Sigmoid colon (tissue), 7 donors: Measurements from ENCODE around the gene SHB. TPM values are rescaled to one million over a fixed set of nuclear protein-coding genes. Genes with fewer than 3 reads are reported as not detected.

ENCODE experiments used
- DNase-seq: peaks from one replicate; pipeline ENCODE4 v3.0.0-alpha.2; 2019
- H3K27ac ChIP-seq, 4 donors: fragments of 200-600 bp; sonication (generic); one replicate each; pipeline ENCODE4 v1.5.1; 2016 to 2019; ENCODE audit warnings: mild to moderate bottlenecking in 1 of 4
- H3K27me3 ChIP-seq, 3 donors: fragments of 200-600 bp; sonication (generic); one replicate each; pipeline ENCODE4 v1.5.1; 2019; ENCODE audit warnings: mild to moderate bottlenecking in 1 of 3
- H3K36me3 ChIP-seq, 4 donors: fragments of 200-600 bp; sonication (generic); one replicate each; pipeline ENCODE4 v1.5.1; 2016 to 2019
- H3K4me1 ChIP-seq, 4 donors: fragments of 200-600 bp; sonication (generic); one replicate each; pipeline ENCODE4 v1.5.1; 2017 to 2019
- H3K4me3 ChIP-seq, 4 donors: fragments of 200-600 bp; sonication (generic); one replicate each; pipeline ENCODE4 v1.5.1; 2017 to 2019; ENCODE audit warnings: mild to moderate bottlenecking in 2 of 4, moderate library complexity in 1 of 4
- H3K9me3 ChIP-seq, 4 donors: fragments of 200-600 bp in 3 of 4; sonication (generic) in 3 of 4; one replicate each; pipeline versions ENCODE4 v1.5.1 to v1.6.1; 2013 to 2019
- EP300 ChIP-seq, 4 donors: sonication (generic); formaldehyde crosslinking; IDR thresholded peaks; one replicate each; pipeline ENCODE4 v1.6.1; 2017; ENCODE audit warnings: antibody characterized with exemption in 4 of 4
- POLR2A ChIP-seq, 2 donors: fragments of 450-650 bp; IDR thresholded peaks; one replicate each; pipeline ENCODE4 v1.6.1; 2016; ENCODE audit warnings: antibody characterized with exemption in 2 of 2, mild to moderate bottlenecking in 2 of 2, moderate library complexity in 2 of 2
- POLR2AphosphoS5 ChIP-seq, 4 donors: sonication (generic); formaldehyde crosslinking; IDR thresholded peaks; one replicate each; pipeline ENCODE4 v1.6.1; 2017; ENCODE audit warnings: antibody characterized with exemption in 4 of 4
- WGBS, 2 donors: extraction: QIAGEN DNeasy Blood & Tissue Kit; methylation state at CpG; one replicate each; pipeline ENCODE4 v1.1.7; 2013; 5-methylcytosine and 5-hydroxymethylcytosine counted together
- intact Hi-C: fragments of 100-400 bp; cut with DNase I; formaldehyde crosslinking; loops from one replicate; pipeline ENCODE4 v1.15.1; 2023
- polyA plus RNA-seq, 3 donors: library from polyadenylated mRNA; stranded (reverse); fragments of 200-250 nt; gene quantifications; one replicate each; pipeline ENCODE4 v1.2.3, GENCODE V29; 2013
- total RNA-seq, 4 donors: library from RNA; depleted of rRNA; stranded (reverse); fragments of >200 nt; gene quantifications; one replicate each; pipeline ENCODE4 v1.1.0, GENCODE V29; 2016
- TF ChIP-seq, protein P1 (sequence below), 4 experiments: fragments of 450-650 bp in 3 of 4; fragments of 200-600 bp in 1 of 4; IDR thresholded peaks; one replicate each; pipeline ENCODE4 v1.5.1; 2016 to 2019; ENCODE audit warnings: antibody characterized with exemption in 4 of 4, mild to moderate bottlenecking in 3 of 4, moderate library complexity in 2 of 4
- donor health status: healthy with polysubstance abuse.
- donor health status: Bipolar disorder and iron deficiency.
- donor health status: healthy.

SHB gene
- total and polyA plus RNA-seq, 7 donors, result 6.8 to 33.7 (median 10.2) TPM

DNA sequence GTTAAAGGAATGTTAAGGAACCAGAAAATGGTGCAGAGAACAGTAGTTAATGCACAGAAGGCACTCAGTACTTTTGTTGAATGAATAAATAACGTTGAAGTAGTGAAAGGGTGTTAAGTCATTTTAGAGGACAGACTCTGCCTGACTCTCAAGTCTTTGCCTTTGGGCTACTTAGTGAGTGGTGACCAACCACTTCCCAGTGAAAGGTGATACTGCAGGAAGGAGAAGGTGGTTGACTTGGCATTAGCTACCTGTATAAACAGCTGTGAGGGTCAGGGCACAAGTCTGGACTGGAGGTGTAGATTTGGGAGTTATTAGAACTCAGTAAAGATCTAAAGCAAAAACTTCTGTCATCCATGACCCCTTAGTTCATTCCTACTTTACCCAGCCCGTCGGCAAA lies 4.9 kb upstream of the SHB start:
- TF ChIP-seq, protein P1, sequence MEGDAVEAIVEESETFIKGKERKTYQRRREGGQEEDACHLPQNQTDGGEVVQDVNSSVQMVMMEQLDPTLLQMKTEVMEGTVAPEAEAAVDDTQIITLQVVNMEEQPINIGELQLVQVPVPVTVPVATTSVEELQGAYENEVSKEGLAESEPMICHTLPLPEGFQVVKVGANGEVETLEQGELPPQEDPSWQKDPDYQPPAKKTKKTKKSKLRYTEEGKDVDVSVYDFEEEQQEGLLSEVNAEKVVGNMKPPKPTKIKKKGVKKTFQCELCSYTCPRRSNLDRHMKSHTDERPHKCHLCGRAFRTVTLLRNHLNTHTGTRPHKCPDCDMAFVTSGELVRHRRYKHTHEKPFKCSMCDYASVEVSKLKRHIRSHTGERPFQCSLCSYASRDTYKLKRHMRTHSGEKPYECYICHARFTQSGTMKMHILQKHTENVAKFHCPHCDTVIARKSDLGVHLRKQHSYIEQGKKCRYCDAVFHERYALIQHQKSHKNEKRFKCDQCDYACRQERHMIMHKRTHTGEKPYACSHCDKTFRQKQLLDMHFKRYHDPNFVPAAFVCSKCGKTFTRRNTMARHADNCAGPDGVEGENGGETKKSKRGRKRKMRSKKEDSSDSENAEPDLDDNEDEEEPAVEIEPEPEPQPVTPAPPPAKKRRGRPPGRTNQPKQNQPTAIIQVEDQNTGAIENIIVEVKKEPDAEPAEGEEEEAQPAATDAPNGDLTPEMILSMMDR (IDR thresholded peaks at IDR 0.05), result no peak
- TF ChIP-seq EP300 (IDR thresholded peaks at IDR 0.05), result no peak
- no peak for TF ChIP-seq POLR2A (IDR thresholded peaks at IDR 0.05)
- no peak for TF ChIP-seq POLR2AphosphoS5 (IDR thresholded peaks at IDR 0.05)
- peaks cover 0 to 8% (median 3%) of the 10 kb centered on the region in 4 donors for H3K4me1 ChIP-seq
- H3K9me3 ChIP-seq, result no peaks in the 10 kb centered on the region
- H3K27ac ChIP-seq, result no peak overlapping the region
- 77 to 84% methylated on average over 3 of the region's 3 CpGs for WGBS, 2 donors
- H3K36me3 ChIP-seq, result no peaks in the 10 kb centered on the region
- no peaks in the 10 kb centered on the region for H3K27me3 ChIP-seq
- no peak for DNase-seq
- no peak overlapping the region for H3K4me3 ChIP-seq
- intact Hi-C loops, result loop anchor here (5.0 kb wide), 1 partner anchor 272 kb away; the partner anchor contains the start of gene DCAF10

DNA sequence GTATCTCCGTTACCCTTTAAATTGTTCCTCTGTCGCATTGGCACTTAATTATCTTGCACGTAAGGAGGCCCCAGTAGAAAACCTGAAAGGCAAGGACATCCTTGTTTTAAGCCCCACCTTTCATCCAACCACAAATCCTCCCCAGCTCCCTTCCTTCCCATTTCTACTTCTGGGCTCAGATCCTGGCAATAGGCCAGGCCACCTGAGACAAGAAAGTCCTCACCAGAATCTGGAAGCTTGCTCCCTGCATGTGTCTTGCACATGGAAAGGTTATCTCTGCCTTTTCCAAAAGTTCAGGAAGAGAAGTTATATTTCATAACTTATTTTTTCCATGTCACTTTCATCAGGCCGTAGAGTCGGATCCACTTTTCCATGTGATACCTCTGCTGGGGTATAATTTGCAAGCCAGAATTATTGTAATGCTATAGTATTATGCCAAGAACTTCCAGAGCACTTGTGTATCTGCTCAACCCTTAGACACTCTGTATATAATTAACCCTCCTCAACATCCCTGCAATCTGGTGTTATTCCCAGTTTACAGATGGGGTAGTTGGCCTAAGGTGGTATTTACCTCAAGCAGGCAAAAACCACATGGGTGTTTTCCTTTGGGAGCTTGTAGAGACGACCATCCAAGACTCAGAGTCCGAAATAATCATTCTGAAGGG lies 2.6 kb upstream of the SHB start:
- 54 to 57% methylated on average over 7 of the region's 7 CpGs for WGBS, 2 donors
- DNase-seq, result peak; percentile 24
- Histone ChIP-seq H3K9me3 (no peaks in the 10 kb centered on the region), H3K36me3 (no peaks in the 10 kb centered on the region), H3K4me3 (no peak overlapping the region), H3K4me1 (peaks cover 3 to 26% (median 7%) of the 10 kb centered on the region in 4 donors), H3K27ac (no peak overlapping the region), H3K27me3 (no peaks in the 10 kb centered on the region)
- TF ChIP-seq POLR2AphosphoS5 (IDR thresholded peaks at IDR 0.05) (no peak), POLR2A (IDR thresholded peaks at IDR 0.05) (no peak), EP300 (IDR thresholded peaks at IDR 0.05) (no peak)
- TF ChIP-seq, protein P1 (IDR thresholded peaks at IDR 0.05), result no peak
- intact Hi-C loops, result loop anchor here (5.0 kb wide), 1 partner anchor 269 kb away; the partner anchor contains the start of gene DCAF10

DNA sequence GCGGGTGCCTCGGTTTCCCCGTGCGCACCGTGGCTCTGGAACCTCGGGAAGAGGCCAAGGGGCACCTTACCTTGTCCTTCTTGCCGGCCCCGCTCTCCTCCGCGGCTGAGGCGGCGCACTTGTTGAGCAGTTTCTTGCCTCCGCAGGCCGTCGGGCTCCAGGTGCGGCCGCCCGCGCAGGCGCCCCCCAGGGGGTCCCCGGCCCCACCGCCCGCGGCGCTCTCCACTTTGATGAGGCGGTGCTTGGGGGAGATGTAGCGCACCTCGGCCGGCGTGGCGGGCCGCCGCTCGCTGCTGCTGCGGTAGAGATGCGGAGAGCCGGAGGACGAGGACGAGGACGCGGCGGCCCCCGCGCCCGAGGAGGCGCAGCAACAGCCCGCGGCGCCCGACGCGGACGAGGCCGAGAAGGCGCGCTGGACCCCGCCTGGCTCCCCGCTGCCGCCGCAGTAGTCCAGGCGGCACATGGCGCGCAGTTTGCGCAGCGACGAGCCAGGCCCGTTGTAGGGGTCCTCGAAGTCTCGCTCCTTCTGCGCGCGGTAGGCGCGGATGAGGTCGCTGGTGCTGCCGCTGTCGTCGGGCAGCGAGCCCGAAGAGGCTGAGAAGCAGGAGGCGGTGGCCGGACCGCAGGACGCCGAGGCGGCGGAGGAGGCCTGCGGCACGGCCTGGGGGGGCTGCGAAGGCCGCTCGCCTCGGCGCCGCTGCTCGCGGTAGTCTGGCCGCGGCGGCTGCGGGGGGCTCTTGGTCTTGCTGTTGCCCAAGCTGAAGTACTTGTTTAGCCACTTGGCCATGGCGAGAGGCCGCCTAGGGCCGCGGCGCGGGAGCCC lies 957 bp downstream of the SHB start:
- Histone ChIP-seq H3K27ac (peak overlapping the region; percentile 82 to 95 (median 92)), H3K9me3 (no peaks in the 10 kb centered on the region), H3K36me3 (no peaks in the 10 kb centered on the region), H3K27me3 (no peaks in the 10 kb centered on the region), H3K4me3 (peak overlapping the region; percentile 59 to 99 (median 76)), H3K4me1 (peaks cover 3 to 60% (median 39%) of the 10 kb centered on the region in 4 donors)
- WGBS, 2 donors, result 1% methylated on average over 107 of the region's 107 CpGs
- TF ChIP-seq POLR2A (IDR thresholded peaks at IDR 0.05) (no peak), POLR2AphosphoS5 (IDR thresholded peaks at IDR 0.05) (no peak), EP300 (IDR thresholded peaks at IDR 0.05) (no peak)
- TF ChIP-seq, protein P1 (IDR thresholded peaks at IDR 0.05), result no peak
- DNase-seq, result peak; percentile 67
- intact Hi-C loops, result loop anchor here (2.0 to 10.0 kb wide), 6 partner anchors 43 to 603 kb away; partner anchors contain the start of genes ALDH1B1, FBXO10, SLC25A51 and ZBTB5

DNA sequence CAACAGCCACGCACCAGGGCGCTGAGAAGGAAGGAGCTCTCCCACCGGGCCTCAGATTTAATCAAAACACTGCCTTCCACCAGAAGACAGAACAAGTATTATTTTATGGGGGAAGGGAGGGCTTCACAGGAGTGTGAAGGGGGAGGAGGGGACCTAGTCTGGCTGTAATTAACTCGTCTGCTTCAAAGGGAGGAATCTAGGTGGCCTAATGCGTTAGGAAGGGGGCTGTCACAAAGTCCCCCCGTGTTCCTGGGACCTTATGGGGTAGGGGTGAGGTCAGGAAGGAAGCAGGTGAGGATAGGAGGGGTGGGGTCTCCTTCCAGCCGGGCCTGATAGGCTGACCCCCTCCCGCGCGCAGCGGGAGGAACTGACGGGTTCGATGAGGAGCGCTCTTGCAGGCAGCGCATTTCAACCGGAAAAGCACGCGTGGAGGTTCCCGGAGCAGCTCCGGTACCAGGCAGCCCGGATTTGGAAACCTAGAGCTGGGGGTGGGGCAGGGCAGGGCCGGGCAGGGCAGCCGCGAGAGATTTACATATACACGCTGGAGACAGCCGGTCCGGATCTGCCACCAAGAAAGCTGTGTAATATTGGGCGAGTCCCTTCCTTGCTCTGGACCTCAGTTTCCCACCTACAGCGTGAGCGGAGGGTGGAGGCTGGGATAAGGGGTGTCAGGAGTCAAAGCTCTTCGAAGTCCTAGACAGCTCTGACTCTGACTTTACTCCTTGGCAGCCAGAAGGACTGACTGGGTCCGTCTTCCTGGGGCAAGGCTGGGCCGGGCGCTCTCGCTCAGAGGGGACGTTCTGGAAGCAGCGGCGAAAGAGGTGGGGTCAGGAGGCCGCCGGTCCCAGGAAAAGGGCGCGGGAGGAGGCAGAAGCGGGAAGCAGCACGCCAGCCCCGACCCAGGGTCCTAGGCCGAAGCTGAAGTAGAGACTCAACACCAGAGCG lies 1.8 kb downstream of the SHB start:
- intact Hi-C loops, result loop anchor here (2.0 to 10.0 kb wide), 4 partner anchors 42 to 602 kb away; partner anchors contain the start of genes ALDH1B1, FBXO10 and ZBTB5
- TF ChIP-seq EP300 (IDR thresholded peaks at IDR 0.05) (no peak), POLR2AphosphoS5 (IDR thresholded peaks at IDR 0.05) (peak; percentile 9 to 40 (median 31)), POLR2A (IDR thresholded peaks at IDR 0.05) (no peak)
- TF ChIP-seq, protein P1 (IDR thresholded peaks at IDR 0.05), result no peak
- Histone ChIP-seq H3K4me3 (peak overlapping the region; percentile 59 to 99 (median 76)), H3K27ac (peak overlapping the region; percentile 82 to 95 (median 92)), H3K36me3 (no peaks in the 10 kb centered on the region), H3K4me1 (peaks cover 3 to 69% (median 47%) of the 10 kb centered on the region in 4 donors), H3K9me3 (no peaks in the 10 kb centered on the region), H3K27me3 (no peaks in the 10 kb centered on the region)
- peak; percentile 84 for DNase-seq
- WGBS, 2 donors, result 2 to 4% methylated on average over 47 of the region's 47 CpGs
